DMS114 treated with DMSO at 0.1 percent for 48 hours (cell line): ENCODE data around the gene PSG5.
"Not testable (repeated sequence)": the region's sequence is repeated elsewhere in the genome, so short reads cannot be mapped to it uniquely, and the experiment has no call there.

Experiments
- DNase-seq: peaks from one replicate; lab custom pipeline; 2025; ENCODE audit not compliant: unreplicated experiment; lab: John Stamatoyannopoulos, UW

Gene PSG5

DNA sequence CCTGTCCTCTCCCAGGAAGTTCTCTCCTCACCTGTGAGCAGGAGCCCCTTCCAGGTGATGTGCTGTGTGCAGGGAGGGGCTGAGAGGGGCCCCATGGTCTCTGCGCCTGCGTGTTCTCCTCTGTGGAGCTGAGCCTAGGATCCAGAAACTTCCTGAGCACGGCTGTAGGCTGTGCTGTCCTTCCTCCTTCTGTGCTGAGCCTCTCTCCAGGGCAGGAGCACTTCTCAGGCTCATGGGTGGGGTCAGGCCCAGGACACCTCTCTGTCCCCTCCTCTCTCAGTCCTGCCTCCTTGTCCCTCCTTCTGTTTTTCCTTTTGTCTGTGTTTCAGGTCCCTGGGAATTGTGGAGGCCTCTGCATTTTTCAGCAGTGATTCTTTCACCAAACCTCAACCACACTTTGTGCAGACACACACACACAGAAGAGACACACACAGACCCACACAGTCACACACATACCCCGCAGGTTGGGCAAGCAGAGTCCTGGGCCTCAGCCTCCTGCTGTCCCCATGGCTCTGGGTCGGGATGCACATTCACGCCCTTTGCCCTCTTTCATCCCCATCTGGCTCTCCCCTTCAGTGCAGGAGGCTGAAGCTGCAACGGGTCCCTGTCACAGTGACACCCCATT lies at the start of gene PSG5:
Gene PSG5 (minus strand): TSS at position 226 of the 625 bp plus-strand sequence. CDS start 131 bp downstream, at position 95.
- DNase-seq = not testable (repeated sequence)

DNA sequence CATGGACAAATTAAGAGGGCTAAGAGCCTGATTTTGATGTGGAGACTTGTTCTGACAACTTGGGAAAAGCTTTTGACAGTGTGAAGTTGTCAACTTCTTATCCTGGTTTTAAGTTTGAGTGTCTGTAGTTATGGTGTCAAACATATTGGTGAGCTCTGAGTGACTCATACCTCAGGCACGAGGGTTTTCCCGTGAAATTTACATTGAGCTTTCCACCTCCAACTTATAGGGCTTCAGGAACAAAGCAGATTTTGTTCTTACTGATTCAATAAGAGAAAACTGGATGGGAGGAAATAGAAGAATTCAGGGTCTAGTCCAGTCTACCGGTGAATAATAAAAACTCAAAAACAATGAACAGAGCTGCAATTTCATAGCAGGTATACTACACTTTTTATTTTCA lies 49.4 kb upstream of the PSG5 start:
- not testable (repeated sequence) for DNase-seq

- no peak for DNase-seq
These were observed 43.0 kb upstream of the PSG5 start for GRCh38 chr19:43229315-43229714.

DNA sequence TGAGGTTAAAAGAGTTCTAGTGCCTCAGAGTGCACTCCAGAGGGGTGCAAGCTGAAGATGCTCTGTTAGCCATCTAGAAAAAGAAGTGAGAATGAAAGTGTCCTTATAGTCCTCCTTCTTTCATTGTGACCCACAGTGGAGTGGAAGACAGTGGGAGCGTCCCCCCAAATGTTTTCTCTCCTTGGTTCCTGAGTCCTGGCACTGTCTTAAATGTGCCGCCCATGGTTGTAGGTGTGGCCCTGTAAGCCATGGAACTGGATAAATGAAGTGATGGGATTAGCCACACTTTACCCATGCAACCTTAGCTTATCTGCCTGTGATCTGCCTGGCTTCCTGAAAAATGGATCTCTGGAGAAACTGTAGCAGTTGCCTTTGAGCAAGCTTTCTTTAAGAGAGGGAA lies 42.4 kb upstream of the PSG5 start:
- not testable (repeated sequence) for DNase-seq

DNA sequence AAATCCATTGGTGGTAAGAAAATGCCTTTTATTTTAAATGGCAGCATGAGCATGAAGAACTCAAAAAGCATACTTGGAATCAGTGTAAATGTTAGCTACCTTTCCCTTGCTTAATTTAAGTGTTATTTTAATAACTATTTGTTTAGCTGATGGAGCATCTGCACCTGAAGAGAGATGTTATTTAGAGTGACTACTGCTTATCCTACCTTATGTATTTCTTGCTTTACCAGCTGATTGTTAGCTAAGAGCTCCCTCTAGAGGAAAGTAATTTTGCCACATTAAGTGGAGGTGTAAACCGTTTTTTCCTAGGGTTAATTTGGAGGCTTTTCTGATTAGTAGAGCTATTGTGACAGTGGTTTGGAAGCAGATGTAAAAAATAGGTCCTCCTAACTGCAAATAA lies 40.6 kb upstream of the PSG5 start:
- not testable (repeated sequence) for DNase-seq

DNA sequence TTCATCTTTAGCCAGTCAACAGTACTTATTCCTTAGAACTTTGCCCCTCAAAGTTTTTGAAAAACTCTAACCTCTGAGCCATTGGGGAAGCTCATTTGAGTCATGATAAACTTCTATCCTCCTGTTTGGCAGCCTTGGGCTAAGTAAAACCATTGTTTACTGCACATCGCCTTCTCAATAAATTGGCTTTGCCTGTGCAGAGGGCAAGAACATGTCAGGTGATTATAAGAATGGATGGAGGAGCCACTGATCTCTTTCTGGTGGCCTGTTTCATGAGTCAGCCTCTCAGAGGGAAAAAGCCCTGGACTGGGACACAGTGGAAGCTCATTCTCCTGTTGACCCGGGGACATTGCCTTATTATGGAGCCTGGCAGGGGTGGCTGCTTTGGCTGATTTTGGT lies 38.5 kb upstream of the PSG5 start:
- DNase-seq = no peak

DNA sequence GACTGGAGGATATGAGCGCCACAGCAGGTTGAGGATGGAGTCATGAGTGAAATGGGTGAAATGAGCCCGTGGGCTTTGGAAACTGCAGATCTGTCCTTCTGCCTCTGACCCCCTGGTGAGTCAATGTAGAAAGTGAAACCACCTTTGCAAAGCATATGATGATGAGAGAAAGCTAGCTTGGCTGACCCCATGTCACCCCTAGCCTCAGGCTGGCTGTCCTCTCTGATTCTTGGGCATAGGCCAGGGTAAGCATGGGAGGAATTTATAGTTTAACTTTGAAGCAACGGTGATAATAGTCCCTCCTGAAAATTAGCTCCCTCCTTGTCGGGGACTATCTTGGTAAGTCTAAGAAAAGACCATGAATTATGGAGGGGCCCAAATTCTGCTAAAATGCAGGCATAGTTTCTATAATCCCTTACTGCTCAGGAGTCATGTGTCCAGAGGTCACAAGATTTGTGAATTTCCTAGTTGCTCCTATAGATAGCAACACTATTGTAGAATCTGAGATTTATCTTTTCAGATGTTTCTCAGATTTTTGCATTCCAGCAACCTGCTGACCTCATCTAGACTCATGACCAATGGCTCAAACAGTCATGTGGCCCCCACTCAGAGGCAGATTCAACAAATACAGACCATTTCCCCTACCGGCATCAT lies 38.0 kb upstream of the PSG5 start:
- not testable (repeated sequence) for DNase-seq

DNA sequence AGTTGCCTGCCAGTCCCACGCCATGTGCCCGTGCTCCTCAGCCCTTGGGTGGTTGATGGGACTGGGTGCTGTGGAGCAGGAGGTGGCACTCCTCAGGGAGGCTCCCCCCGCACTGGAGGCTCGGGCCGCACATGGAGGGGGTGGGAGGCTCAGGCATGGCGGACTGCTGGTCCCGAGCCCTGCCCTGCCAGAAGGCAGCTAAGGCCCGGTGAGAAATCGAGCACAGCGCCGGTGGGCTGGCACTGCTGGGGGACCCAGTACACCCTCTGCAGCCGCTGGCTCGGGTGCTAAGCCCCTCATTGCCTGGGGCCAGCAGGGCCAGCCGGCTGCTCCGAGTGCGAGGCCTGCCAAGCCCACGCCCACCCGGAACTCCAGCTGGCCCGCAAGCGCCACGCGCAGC lies 35.6 kb upstream of the PSG5 start:
- not testable (repeated sequence) for DNase-seq

GRCh38 chr19:43219136-43219535 lies 32.8 kb upstream of the PSG5 start:
- DNase-seq = not testable (repeated sequence)

- not testable (repeated sequence) for DNase-seq
These were observed 29.5 kb upstream of the PSG5 start for GRCh38 chr19:43215881-43216280.

- no peak for DNase-seq
These were observed 21.7 kb upstream of the PSG5 start for GRCh38 chr19:43207991-43208390.

DNA sequence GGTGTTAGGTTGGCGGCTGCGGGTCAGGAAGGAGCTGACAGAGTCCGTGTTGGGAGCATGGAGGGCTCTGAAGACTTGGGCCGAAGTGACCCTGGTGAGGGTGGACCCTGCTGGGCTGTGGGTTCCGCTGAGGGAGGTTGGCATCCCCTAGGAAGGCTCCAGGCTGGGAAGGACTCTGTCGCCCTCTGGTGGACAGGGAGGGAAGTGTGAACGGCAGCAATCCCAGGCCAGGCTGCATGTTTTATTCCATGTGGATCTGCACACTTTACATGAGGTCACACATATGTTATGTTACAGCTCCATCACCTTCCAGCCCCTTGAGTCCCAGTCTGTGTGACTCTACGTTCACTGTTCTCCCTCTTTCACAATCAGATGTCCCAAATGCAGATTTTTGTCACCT lies 20.8 kb upstream of the PSG5 start:
- DNase-seq = not testable (repeated sequence)

- not testable (repeated sequence) for DNase-seq
These were observed 19.3 kb upstream of the PSG5 start, which contains the start of gene PSG4 for GRCh38 chr19:43205471-43206105. PSG4 (minus strand) TSS chr19:43205638; CDS start chr19:43205536, 102 bp downstream.

GRCh38 chr19:43203611-43204010 lies 17.3 kb upstream of the PSG5 start:
- DNase-seq = not testable (repeated sequence)

DNA sequence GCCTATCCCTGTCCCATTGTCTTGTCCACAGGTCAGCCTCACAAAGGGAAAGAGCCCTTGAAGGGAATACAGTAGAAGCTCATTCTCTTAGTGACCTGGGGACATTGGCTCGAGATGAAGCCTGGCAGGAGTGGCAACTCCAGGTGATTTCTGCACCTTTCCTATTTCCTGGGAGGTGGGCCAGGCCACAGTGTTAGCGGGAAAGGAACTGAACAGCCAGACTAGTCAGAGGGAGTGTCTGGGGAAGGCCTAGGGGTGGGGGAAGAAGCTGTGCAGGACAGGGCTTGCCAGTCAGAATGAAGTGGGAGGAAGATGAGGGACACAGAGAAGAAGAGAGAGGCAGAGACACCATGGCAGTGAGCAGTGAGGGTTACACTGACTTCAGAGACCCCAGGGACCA lies 15.6 kb upstream of the PSG5 start:
- not testable (repeated sequence) for DNase-seq

- DNase-seq = not testable (repeated sequence)
These were observed 15.0 kb upstream of the PSG5 start for GRCh38 chr19:43201337-43201801.

DNA sequence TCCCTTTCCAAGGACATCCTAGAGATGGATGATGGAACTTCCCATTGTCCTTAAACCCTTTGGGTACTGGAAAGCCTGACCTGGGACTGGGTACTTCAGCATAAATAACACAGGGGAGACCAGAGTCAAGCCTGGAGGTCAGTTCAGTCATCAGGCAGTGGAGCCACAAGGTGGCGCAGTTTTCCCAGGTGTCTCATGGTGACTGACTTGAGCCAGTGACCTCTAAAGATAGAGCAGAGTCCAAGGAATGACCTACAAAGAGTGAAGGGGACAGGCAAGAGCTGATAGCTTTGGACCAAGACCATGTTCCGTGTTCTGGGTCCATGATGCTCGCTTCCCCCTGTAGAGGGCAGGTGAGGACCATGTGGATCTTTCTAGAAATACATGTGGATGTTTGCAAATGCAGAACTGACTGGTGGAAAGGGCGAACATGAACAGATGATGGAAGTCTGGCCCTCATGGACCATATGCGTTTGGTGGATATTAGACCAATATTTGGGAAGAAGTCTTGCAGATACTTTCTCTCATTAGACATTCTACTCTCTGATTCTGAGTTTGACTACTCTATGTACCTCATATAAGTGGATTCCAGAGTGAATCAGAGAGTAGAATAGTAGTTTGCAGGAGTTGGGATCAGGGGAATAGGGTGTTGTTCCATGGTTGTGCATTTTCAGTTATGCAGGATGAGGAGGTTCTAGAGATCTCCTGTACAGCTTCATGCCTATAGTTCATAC lies 12.5 kb upstream of the PSG5 start:
- not testable (repeated sequence) for DNase-seq

DNA sequence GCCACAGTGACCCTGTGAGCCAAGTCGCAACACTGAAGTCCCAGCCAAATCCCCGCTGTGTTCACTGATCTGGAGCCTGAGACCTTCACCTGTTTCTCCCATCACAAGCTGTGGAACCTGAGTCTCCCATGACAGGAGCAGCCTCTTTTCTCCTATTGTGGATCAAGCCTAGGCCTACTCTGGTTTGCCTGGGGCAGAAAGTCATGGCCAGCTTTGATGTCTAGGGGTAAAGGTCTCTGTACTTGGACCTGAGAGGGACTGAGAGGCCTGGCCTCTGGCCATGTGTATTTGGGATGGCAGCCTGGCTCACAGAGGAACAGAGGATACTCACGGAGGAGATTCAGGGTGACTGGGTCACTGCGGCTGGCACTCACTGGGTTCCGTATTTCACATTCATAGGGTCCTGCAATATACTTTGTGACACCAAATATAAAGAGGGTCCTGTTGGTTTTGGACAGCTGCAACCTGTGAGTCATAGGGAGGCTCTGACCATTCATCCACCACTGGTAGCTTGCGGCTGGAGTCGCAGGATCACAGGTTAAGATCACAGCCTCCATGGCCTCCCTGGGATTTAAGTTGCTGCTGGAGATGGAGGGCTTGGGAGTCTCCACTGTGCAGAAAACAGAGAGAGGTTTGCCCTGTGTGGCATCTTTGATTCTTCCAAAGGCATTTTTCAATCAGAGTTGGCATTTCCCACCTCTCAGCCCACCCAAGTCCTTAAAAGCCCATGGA lies 11.5 kb upstream of the PSG5 start:
- not testable (repeated sequence) for DNase-seq

DNA sequence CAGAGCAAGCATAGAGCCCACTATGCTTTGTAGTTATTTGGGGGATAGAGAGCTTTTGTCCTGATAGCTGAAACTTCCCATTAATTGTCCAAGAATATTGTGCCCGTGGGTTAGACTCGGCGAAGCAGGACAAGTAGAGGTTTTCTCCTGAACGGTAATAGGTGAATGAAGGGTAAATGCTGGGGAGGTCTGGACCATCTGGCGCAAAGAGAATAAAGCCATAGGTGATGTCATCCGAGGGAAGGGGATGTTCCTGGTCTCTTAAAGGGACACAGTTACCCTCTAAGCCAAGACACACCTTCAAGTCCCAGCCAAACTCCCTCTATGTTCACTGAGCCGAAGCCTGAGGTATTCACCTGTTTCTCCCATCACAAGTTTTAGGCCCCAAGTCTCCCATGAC lies 8.1 kb upstream of the PSG5 start:
- DNase-seq = not testable (repeated sequence)

GRCh38 chr19:43192381-43193155 lies 6.2 kb upstream of the PSG5 start:
- not testable (repeated sequence) for DNase-seq
